GM10847 (cell line): ENCODE results near the gene RRP1.

Source experiments
- POLR2A ChIP-seq: IDR thresholded peaks from 2 replicates; pipeline ENCODE4 v1.6.1; 2011; ENCODE audit not compliant: insufficient read length; ENCODE audit errors: extremely low read depth

Gene RRP1

DNA sequence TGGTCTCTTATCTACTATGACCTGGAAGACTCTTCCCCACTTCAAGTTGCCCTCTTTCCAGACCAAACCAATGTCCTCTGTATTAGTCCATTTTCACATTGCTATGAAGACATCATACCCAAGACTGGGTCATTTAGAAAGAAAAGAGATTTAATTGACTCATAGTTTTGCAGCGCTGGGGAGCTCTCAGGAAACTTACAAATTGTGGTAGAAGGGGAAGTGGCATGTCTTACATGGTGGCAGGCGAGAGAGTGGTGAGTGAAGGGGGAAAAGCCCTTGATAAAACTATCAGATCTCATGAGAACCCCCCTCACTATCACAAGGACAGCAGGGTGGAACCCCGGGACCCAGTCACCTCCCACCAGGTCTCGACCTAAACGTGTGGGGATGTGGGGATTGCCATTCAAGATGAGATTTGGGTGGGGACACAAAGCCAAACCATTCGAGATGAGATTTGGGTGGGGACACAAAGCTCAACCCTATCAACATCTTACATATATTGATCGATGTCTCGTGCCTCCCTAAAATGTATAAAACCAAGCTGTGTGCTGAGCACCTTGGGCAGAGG lies 61.4 kb downstream of the RRP1 start:
- no peak for TF ChIP-seq POLR2A

DNA sequence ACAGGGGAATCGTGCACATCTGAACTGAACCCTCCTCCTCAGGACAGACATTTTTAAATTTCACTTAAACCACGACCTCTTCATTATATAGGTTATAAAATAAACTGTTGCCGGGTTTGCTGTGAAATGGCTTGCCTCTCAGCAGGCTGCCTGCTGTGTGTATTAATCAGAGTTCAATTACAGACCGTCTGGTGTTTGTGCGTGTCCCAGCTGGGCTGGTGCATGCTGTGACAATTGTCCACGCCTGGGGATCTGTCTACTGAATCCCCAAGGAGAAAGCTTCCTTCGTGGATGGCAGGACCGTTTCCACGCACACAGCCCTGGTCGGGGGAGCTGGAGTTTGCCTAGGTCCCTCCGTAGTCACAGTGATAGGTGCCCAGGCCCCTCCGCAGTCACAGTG lies 62.2 kb downstream of the RRP1 start:
- no peak for TF ChIP-seq POLR2A

DNA sequence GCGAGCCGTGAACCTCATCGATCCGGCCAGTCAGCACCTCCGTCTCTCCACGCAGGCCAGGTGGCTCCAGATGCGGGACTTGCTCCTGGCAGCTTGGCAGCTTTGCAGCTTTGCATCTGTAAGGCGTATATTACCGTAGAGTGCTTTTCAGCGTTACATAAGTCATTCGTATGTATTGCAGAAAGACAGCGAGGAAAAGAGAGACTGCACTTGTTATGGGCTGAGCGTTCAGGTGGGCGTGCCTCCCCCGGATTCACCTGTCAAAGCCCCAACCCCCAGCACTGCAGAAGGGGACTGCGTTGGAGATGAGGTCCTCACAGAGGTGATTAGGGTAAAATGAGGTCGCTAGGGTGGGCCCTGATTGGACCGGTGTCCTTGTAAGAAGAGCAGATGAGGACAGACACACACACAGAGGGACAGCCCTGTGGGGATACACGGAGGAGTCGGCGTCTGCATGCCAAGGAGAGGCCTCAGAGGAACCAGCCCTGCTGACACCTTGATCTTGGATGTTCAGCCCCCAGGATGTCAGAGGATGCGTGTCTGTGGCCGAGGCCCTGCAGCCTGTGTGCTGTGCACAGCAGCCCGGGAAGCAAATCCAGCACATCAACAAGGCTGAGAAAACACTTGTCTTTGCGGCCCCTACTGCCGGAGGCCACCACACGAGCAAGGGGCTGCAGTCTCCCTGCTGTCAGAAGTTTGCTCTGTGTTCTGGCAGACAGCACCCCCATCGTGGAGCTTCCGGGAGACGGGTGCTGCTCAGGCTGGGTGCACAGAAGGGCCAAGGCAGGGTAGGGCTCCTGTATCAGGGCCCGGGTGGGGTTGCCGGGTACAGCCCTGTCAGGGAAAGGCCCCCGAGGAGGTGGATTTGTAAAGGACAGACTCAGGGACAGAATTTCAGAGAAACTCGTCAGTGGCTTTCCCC lies 64.7 kb downstream of the RRP1 start:
- TF ChIP-seq POLR2A = no peak
